HG02981 (cell line): Measurements from ENCODE around the gene METRN.

Experiments
- ATAC-seq: cut with Tn5 transposase; IDR thresholded peaks from one replicate; pipeline ENCODE4 v1.9.1; 2021; ENCODE audit warnings: mild to moderate bottlenecking, moderate library complexity; ENCODE audit not compliant: unreplicated experiment

The METRN gene

GRCh38 chr16:714558-715476 lies at the start of gene METRN:
METRN (plus strand) TSS chr16:715118; CDS start chr16:715290, 172 bp downstream.
- ATAC-seq: peak; percentile 69

GRCh38 chr16:666572-666971 lies 48.3 kb upstream of the METRN start:
- ATAC-seq: no peak

- no peak for ATAC-seq
Measured at GRCh38 chr16:667113-667779, 47.7 kb upstream of the METRN start.

- ATAC-seq: peak; percentile 83
Measured at GRCh38 chr16:667780-668518, 47.0 kb upstream of the METRN start, which contains the start of gene RHOT2. RHOT2 (plus strand) TSS chr16:668132; CDS start chr16:668200, 68 bp downstream.

GRCh38 chr16:668519-669171 lies 46.3 kb upstream of the METRN start:
- no peak for ATAC-seq

- ATAC-seq: no peak
Measured at GRCh38 chr16:669666-670065, 45.3 kb upstream of the METRN start.

- no peak for ATAC-seq
Measured at GRCh38 chr16:670485-671352, 44.2 kb upstream of the METRN start.

- no peak for ATAC-seq
Measured at GRCh38 chr16:671353-672131, 43.4 kb upstream of the METRN start.

GRCh38 chr16:672371-672770 lies 42.5 kb upstream of the METRN start:
- no peak for ATAC-seq

- ATAC-seq: no peak
Measured at GRCh38 chr16:672851-673250, 42.1 kb upstream of the METRN start.

- ATAC-seq: no peak
Measured at GRCh38 chr16:673399-673991, 41.4 kb upstream of the METRN start.

GRCh38 chr16:674214-674881 lies 40.6 kb upstream of the METRN start:
- no peak for ATAC-seq

- no peak for ATAC-seq
Measured at GRCh38 chr16:674968-675883, 39.7 kb upstream of the METRN start, which contains the start of gene RHBDL1. RHBDL1 (plus strand) TSS chr16:675671; CDS start chr16:675791, 120 bp downstream.

GRCh38 chr16:675884-676564 lies 38.9 kb upstream of the METRN start:
- no peak for ATAC-seq

GRCh38 chr16:676565-676902 lies 38.4 kb upstream of the METRN start:
- ATAC-seq: no peak

- ATAC-seq: no peak
Measured at GRCh38 chr16:676913-677312, 38.0 kb upstream of the METRN start.
